ENCODE measurements around the gene STAMBP.

Gene STAMBP

GRCh38 chr2:73888388-73888787 lies 59.6 kb downstream of the STAMBP start:
- TF ChIP-seq EZH2phosphoT487 (conservative IDR thresholded peaks at IDR 0.05; ENCODE audit: low read length) (no peak), CTCF (IDR thresholded peaks at IDR 0.05; ENCODE audit: insufficient read depth, low read length, poor library complexity, severe bottlenecking) (no peak)
- Histone ChIP-seq H3K9ac (ENCODE audit: low read length) (no peak overlapping the region), H4K20me1 (ENCODE audit: low read depth, low read length) (no peaks in the 10 kb centered on the region), H3K4me3 (ENCODE audit: insufficient read depth, low read length, poor library complexity, severe bottlenecking) (no peak overlapping the region), H3F3A (ENCODE audit: insufficient read depth) (no peaks in the 10 kb centered on the region), H3K36me3 (ENCODE audit: low read length) (no peaks in the 10 kb centered on the region), H3K4me2 (ENCODE audit: low read depth, low read length, poor library complexity, severe bottlenecking) (no peak overlapping the region), H3K9me3 (ENCODE audit: insufficient read depth, low read length) (no peaks in the 10 kb centered on the region), H2AFZ (ENCODE audit: low read depth, low read length, severe bottlenecking) (no peak overlapping the region), H3K9me2 (replicated peaks; ENCODE audit: insufficient read depth, low read length) (no peaks in the 10 kb centered on the region), H3K27ac (ENCODE audit: low read depth, low read length) (no peak overlapping the region), H3K27me3 (ENCODE audit: low read length) (no peaks in the 10 kb centered on the region), H3K79me2 (ENCODE audit: insufficient read depth, low read length) (no peaks in the 10 kb centered on the region)

- Histone ChIP-seq H3K4me2 (ENCODE audit: low read depth, low read length, poor library complexity, severe bottlenecking) (no peak overlapping the region), H2AFZ (ENCODE audit: low read depth, low read length, severe bottlenecking) (no peak overlapping the region), H4K20me1 (ENCODE audit: low read depth, low read length) (no peaks in the 10 kb centered on the region), H3K36me3 (ENCODE audit: low read length) (no peaks in the 10 kb centered on the region), H3K9me3 (ENCODE audit: insufficient read depth, low read length) (no peaks in the 10 kb centered on the region), H3K27me3 (ENCODE audit: low read length) (no peaks in the 10 kb centered on the region), H3K9me2 (replicated peaks; ENCODE audit: insufficient read depth, low read length) (no peaks in the 10 kb centered on the region), H3K79me2 (ENCODE audit: insufficient read depth, low read length) (no peaks in the 10 kb centered on the region), H3K4me3 (ENCODE audit: insufficient read depth, low read length, poor library complexity, severe bottlenecking) (no peak overlapping the region), H3K9ac (ENCODE audit: low read length) (no peak overlapping the region), H3K27ac (ENCODE audit: low read depth, low read length) (no peak overlapping the region), H3F3A (ENCODE audit: insufficient read depth) (no peaks in the 10 kb centered on the region)
- no peak for TF ChIP-seq EZH2phosphoT487 (conservative IDR thresholded peaks at IDR 0.05; ENCODE audit: low read length)
- TF ChIP-seq CTCF (IDR thresholded peaks at IDR 0.05; ENCODE audit: insufficient read depth, low read length, poor library complexity, severe bottlenecking) = no peak
These were observed 60.4 kb downstream of the STAMBP start for GRCh38 chr2:73889206-73889605.

- Histone ChIP-seq H3K4me2 (ENCODE audit: low read depth, low read length, poor library complexity, severe bottlenecking) (no peak overlapping the region), H2AFZ (ENCODE audit: low read depth, low read length, severe bottlenecking) (no peak overlapping the region), H4K20me1 (ENCODE audit: low read depth, low read length) (no peaks in the 10 kb centered on the region), H3K9me2 (replicated peaks; ENCODE audit: insufficient read depth, low read length) (no peaks in the 10 kb centered on the region), H3K79me2 (ENCODE audit: insufficient read depth, low read length) (no peaks in the 10 kb centered on the region), H3K36me3 (ENCODE audit: low read length) (no peaks in the 10 kb centered on the region), H3K9me3 (ENCODE audit: insufficient read depth, low read length) (no peaks in the 10 kb centered on the region), H3K27me3 (ENCODE audit: low read length) (no peaks in the 10 kb centered on the region), H3K4me3 (ENCODE audit: insufficient read depth, low read length, poor library complexity, severe bottlenecking) (no peak overlapping the region), H3K9ac (ENCODE audit: low read length) (no peak overlapping the region), H3K27ac (ENCODE audit: low read depth, low read length) (no peak overlapping the region), H3F3A (ENCODE audit: insufficient read depth) (no peaks in the 10 kb centered on the region)
- TF ChIP-seq CTCF (IDR thresholded peaks at IDR 0.05; ENCODE audit: insufficient read depth, low read length, poor library complexity, severe bottlenecking) (no peak), EZH2phosphoT487 (conservative IDR thresholded peaks at IDR 0.05; ENCODE audit: low read length) (no peak)
These were observed 61.7 kb downstream of the STAMBP start for GRCh38 chr2:73890301-73891092.

Measured in SU-DHL-6 (cell line).